CD1c-positive myeloid dendritic cell (primary cell): ENCODE results near the gene MAGEB3.

Source experiments
- DNase-seq: peaks from one replicate; pipeline ENCODE4 v3.0.0-alpha.2; 2016; ENCODE audit errors: extremely low spot score

The MAGEB3 gene

DNA sequence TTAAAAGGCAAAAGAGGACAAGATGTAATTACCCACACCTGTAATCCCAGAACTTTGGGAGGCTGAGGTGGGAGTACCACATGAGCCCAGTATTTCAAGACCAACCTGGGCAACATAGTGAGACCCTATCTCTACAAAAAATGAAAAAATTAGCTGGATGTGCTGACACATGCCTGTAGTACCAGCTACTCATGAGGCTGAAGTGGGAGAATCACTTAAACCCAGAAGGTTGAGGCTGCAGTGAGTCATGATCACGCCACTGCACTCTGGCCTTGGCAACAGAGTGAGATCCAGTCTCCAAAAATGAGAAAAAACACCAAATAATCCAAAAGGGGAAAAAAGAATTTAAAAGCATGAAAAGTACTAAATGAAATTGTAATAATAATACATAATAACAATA, 47.9 kb downstream of the MAGEB3 start:
- DNase-seq: no peak

DNA sequence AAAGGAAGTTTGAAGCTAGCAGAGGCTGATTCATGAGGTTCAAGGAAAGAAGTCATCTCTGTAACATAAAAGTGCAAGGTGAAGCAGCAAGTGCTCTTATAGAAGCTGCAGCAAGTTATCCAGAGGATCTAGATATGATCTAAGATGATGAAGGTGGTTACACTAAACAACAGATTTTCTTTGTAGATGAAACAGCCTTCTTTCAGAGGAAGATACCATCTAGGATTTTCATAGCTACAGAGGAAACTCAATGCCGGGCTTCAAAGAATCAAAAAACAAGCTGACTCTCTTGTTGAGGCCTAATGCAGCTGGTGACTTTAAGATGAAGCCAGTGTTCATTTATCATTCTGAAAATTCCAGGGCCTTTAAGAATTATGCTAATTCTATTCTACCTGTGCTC, 50.0 kb downstream of the MAGEB3 start:
- DNase-seq: no peak

DNA sequence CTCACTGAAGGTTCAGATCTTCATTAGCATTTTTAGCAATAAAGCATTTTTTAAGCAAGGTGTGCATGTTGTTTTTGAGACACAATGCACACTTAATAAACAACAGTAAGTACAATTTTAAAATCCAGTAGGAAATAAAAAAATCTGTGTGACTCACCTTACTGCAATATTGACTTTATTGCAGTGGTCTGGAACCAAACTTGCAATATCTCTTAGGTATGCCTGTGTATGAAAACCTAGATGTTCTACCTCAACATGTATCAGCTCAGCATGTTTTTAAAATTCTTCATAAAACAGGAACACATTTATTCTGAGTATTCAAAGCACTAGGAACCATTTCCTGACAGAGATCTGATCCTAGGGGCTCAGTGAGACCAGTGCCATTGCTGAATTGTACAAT, 52.1 kb downstream of the MAGEB3 start:
- no peak for DNase-seq

DNA sequence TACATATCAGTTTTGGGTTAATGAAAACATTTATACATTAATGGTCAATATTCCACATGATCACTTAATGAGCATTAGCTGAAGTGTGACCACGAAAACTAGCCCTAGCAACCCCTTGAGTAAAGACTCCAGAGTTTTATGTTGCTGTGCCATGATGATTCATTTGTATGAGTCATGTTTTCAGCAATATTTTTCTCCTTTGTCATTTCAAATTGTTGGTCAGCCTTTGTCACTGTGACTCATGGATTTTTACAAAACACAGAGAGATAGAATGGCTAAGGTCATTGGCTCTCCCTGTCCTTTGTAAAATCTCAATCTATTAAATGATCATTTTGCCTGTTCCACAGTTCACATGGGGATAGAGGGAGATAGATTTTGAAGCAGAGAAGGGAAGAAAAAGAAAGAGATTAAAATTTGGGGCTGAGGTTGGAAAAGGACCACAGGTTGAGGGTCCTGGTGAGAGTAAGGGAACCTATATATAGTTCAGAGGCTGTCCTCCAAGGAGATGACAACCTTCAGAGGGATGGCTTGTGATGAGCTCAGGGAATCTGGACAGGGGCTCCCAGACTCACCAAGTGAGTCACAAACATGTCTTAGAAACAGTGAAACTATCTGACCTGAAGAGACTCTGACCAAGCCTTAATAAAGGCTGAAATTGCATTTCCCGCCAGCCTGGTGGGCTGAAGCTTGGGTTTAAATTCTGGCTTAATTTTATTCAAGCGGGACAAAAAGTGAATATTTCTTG, 53.2 kb downstream of the MAGEB3 start:
- peak; percentile 31 for DNase-seq
